HG02970 (cell line): ENCODE measurements around the gene IFITM10.
"Not testable (repeated sequence)": the region's sequence is repeated elsewhere in the genome, so short reads cannot be mapped to it uniquely, and the experiment has no call there.

ENCODE experiments used
- ATAC-seq: cut with Tn5 transposase; IDR thresholded peaks from one replicate; pipeline ENCODE4 v1.9.1; 2021; ENCODE audit warnings: mild to moderate bottlenecking, moderate library complexity, moderate number of reproducible peaks; ENCODE audit not compliant: unreplicated experiment, low FRiP score

Gene IFITM10

DNA sequence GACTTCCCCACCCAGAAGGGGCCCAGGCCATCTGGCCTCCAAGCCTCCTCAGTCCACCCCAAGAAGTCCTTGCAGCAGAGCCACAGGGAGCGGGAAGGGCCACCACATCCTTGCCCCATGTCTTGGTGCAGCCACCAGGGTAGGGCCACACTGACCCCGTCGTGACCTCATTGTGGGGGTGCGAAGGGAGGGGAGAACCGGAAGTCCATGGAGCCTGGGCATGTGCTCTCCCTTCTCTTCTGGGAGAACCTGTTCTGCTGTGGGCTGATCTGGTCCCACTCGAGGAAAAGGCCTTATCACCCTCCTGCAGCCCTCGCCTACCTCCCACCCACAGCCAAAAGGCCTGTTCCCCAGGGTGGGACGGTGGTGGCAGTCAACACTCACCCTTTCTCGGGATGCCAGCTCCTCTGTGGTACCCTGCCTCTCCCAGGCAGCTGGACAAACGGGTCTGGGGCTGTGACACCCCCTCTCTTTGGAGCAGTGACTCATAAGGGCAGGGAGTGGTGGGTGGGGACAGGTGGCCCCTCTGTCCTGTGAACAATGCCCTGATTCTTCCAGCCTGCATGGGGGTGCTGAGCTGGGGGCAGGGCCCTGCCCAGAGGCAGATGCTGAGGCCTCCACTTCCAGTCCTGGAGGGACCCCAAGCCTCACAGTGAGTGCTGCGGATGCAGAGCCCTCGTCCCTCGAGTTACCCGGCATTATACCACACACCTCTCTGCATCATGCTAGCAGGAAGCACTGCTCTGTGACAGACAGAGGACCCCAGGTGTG, 27.9 kb upstream of the IFITM10 start:
- ATAC-seq, result no peak

DNA sequence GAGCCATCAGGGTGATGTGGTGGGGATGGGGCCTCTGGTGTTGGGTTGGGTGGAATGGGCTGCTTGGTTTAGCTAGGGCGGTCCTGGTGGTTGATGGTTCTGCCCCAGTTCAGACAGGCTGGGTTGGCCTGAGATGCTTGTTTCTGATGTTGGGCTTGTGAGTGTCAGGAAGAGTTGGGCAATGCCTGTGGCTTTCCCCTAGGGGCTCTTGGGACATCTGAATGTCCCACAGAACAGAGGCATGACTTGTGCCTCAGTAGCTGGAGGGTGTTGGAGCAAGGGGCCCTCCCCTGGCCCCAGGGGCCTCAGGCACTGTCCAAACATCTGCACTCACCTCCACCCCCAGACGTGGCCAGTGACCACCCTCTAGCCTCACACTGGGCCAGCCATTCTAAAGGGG, 27.3 kb upstream of the IFITM10 start:
- ATAC-seq, result no peak

DNA sequence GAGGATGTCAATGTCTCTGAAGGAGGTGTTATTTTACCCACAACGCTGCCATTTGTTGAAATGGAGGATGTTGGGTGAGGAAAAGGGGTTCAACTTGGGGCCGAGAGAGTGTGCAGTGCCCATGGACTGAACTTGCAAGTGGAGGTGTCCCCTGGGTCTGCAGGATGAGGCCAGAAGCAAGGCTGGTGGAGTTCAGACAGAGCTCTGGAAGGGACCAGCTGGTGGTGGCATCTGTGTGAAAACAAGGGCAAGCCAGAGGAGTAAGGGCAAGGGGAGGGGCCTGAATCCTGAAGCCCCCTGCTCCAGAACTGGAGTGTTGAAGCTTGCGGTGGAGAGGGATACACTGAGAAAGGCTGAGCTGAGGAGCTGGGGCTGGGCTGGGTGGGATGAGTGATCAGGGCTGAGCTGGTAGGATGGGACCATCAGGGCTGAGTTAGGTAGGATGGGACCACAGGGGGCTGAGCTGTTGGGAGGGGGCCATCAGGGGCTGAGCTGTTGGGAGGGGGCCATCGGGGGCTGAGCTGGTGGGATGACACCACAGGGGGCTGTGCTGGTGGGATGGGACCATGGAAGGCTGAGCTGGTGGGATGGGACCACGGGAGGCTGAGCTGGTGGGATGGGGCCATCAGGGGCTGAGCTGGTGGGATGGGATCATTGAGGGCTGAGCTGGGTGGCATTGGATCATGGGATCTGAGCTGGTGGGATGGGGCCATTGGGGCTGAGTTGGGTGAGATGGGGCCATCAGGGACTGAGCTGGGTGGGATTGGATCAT, 26.7 kb upstream of the IFITM10 start:
- no peak for ATAC-seq

DNA sequence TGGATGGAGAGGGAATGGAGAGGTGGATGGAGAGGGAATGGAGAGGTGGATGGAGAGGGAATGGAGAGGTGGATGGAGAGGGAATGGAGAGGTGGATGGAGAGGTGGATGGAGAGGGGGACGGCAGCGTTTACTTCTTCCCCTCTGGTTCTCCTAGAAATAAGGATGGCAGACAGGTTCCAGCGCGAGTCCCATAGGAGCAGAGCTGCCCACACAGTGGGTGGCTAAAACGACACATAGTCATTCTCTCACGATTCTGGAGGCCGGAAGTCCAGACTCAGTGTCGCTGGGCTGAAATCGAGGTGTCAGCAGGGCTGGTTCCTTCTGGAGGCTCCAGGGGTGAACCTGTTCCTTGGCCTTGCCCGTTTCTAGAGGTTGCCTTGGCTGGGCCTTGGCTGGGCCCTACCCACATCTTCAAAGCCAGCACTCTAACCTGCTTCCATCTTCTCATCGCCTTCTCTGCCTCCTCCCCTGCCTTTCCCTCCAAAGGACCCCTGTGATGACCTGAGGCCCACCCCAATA, 26.0 kb upstream of the IFITM10 start:
- ATAC-seq, result no peak

DNA sequence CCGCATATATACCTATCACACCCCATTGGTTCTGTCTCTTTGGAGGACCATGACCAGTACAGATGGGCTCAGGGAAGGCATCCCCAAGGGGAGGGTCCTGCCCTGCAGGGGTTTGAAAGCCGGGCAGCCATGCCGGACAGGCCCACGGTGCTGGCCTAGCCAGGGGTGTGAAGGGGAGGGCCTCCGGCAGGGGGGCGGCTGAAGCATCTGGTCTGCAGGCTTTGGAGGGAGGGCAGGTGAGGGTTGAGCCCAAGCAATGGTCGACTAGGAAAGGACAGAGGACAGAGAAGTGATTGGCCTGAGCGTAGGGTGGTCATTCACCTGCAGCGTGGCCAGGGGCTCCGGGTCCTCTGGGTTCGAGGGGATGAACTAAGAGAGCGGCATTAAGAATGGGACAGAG, 24.5 kb upstream of the IFITM10 start:
- ATAC-seq, result no peak

DNA sequence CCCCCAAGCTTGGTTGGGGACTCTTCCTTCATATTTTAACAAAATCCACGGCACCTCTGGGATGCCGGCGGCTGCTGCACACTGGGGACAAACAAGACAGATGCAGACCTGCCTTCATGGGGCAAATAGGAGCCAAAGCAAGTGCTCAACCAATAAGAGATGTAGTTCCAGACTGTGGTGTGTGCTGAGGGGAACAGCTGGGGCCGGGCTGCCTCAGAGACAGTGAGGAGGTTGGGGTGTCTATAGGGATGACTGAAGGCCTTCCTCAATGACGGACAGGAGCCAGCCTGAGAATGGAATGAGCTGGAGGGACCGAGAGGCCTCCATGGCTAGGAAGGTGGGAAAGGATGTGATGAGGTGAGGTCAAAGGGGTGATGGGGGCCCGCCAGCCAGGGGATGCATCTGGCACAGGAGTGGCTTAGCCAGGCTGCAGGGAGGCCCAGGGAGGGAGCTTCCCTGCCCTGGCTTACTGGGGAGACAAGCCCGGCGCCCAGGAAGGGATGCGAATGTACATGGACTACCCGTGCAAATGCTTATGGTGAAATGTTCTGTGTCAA, 23.7 kb upstream of the IFITM10 start:
- ATAC-seq, result no peak

DNA sequence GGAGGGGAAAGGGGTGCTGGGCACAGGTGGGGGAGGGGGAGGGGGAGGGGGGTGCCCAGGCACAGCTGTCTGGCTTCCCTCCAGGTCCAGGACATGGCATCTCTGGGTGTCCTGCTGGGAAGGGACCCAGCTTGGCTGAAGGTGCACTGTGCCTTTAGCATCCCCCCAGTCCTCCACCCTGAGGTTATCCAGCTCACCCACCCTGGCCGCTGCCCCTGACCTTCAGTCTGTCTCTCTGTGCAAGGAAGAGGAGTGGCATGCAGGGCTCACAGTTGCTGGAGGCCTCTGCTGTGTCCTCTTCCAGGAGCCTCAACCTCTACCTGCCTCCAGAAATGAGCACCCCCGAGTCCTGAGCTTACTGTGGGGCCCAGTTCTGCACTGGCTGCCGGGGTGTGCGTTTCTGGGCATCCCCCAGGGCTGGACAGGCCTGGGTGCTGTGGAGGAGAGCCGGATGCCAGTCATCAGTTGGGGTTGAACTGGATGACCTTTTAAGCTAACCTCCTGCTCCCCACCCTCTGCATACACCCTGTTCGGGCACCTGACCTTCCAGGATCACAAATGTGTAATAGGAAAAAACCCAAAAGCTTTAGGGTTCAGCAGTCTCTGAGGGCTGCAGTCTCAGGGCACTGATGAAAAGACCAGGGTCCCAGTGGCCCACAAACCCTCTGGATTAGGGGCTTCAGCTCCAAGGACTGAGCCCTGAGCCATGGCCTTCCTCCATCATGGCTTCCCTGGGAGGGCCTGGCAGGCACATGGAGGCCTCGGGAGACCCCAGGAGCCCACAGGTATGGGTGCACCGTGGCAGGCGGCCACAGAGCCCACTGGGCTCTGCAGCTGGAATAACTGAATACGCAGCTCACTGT, 23.0 kb upstream of the IFITM10 start:
- no peak for ATAC-seq

DNA sequence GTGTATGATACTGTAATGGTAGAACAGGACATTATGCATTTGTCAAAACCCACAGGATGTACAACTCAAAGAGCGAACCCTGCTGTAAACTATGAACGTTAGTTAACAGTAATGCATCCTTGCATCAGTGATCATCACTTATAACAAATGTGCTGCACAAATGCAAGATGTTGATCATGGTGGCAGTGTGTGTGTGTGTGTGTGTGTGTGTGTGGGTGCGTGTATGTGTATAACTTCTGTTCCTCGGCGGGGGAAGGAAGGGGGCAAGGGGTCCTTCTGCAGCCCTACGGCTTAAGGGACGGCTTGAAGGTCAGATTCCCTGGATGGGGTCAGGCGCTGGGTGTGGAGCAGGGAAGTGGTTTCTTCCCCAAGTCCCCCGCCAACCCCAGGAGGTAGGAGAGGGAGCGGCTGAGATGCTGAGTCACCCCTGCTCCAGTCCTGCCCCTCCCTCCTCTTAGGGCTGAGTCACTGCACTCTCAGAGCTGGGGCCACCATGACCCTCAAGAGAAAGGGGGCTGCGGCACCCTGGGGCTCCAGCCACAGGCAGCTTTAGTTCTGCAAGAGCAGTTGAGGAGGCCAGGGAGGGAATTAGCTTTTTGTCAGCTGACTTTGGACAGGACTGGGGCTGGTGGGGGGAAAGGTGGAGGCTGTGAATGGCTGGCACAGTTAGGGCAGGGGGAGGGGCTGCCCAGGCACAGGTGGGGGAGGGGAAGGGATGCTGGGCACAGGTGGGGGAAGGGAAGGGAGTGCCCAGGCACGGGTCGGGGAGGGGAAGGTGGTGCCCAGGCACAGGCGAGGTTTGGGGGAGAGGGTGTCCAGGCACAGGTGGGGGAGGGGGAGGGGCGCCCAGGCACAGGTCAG, 22.1 kb upstream of the IFITM10 start:
- ATAC-seq, result no peak

DNA sequence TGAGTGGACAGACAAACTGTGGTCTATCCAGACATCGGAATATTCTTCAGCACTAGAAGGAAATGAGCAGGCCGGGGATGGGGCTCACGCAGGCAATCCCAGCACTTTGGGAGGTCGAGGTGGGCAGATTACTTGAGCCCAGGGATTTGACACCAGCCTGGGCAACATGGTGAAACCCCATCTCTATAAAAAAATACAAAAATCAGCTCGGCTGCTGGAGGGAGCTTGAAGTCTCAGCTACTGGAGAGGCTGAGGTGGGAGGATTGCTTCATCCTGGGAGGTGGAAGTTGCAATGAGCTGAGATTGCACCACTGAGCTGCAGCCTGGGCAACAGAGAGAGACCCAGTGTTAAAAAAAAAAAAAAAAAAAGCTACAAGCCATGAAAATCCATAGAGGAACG, 21.3 kb upstream of the IFITM10 start:
- no peak for ATAC-seq

DNA sequence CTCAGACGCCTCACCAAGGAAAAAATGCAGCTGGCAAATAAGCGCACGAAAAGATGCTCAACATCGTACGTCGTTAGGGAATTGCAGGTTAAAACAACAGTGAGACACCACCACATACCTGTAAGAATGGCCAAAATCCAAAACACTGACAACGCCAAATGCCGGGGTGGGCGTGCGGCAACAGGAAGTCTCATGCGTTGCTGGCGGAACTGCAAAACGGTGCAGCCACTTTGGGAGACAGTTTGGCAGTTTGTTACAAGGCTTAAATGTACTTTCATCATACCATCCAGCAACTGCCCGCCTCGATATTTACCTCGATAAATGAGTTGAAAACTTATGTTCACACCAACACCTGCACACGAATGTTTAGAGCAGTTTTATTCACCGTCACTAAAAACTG, 20.9 kb upstream of the IFITM10 start:
- ATAC-seq, result no peak

DNA sequence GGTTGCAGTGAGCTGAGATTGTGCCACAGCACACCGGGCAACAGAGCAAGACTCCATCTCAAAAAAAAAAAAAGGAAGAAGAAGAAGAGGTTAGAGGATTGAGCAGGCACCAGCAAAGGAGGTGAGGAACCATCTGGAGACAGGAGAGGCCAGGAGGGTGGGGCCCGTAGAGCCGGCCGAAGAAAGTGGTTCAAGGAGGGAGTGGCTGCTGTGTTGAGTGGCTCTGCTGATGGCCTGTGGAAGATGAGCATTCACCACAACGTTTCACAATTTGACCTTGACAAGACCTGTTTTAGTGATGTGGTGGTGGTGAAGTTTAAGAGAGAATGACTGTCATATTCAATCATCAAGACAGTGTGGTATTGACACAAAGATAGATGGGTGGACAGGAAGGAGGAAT, 20.1 kb upstream of the IFITM10 start:
- no peak for ATAC-seq

DNA sequence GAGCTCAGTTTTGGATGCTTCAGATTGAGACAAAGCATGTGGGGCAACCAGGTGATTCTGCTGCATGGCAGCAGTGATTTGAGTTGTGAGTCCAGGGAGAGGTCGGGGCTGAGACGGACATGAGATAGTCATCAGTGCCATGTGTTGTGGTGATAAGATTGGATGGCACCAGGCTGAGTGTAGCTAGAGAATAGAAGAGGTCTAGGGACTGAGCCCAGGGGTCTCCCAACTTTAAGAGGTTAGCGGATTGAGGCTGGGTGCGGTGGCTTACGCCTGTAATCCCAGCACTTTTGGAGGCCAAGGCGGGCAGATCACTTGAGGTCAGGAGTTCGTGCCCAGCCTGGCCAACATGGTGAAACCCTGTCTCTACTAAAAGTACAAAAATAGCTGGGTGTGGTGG, 19.7 kb upstream of the IFITM10 start:
- no peak for ATAC-seq

DNA sequence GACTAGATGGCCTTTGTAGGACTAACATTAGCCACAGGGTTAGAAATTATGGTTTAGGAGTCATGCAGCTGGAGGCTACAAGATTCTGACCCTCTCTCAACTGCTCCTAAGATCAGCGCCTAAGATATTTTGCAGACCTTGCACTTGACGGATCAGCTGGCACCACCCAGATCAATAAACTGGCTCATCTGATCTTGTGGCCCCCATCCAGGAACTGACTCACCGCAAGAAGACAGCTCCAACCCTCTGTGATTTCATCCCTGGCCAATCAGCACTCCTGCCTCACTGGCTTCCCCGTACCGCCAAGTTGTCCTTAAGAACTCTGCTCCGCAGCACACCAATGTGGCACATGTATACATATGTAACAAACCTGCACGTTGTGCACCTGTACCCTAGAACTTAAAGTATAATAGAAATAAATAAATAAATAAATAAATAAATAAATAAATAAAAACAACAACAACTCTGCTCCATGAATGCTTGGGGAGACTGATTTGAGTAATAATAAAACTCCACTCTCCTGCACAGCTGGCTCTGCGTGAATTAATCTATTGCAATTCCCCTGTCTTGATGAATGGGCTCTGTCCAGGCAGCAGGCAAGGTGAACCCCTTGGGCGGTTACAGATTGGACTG, 19.0 kb upstream of the IFITM10 start:
- not testable (repeated sequence) for ATAC-seq

DNA sequence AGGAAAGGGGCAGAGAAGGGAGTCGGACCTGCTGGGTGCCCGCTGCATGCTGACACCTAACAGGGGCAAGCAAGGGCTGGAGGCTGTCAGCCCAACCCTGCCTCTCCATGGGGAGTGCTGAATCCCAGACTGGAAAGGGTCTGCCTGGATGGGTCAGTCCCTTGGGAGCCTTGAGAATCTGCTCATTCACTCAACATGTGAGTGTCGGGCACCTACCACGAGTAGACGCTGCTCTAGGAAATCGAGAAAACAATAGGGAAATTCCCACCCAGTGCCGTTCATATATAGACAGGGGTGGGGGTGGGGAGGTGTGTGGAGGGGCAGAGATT, 17.7 kb upstream of the IFITM10 start:
- ATAC-seq, result no peak

DNA sequence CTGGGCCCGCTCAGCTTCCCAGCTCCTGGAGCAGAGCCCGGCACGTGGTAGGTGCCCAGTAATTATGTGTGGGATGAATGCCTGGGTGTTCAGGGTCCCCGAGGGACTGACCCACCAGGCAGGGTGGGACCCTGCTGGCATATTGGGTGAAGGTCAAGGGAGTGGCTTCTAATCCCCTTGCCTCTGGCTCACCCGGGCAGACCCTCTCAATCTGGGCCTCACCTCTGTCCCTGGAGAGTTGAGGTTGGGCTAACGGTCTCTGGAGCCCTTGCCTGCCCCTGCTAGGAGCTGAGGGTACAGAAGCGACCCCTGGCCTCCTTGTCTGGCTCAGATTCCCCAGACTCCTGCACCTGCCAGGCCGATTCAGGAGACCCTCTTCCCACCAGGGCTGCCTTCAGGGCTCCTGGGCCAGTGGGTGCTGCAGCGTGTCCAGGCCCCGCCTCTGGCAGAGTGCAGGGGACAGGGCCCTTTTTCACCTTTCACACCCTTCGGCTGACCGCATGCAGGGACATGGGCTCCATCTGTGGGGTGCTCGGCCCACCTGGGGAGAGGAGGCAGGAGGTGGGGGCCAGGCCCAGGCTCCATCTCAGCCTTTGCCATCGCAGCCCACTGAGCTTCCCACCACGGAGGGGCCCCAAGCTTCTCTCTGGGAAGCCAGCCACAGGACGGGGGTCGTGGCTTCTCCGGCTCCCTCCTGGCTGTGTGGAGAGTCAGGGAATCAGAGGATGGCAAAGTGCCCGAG, 17.2 kb upstream of the IFITM10 start:
- ATAC-seq, result no peak

DNA sequence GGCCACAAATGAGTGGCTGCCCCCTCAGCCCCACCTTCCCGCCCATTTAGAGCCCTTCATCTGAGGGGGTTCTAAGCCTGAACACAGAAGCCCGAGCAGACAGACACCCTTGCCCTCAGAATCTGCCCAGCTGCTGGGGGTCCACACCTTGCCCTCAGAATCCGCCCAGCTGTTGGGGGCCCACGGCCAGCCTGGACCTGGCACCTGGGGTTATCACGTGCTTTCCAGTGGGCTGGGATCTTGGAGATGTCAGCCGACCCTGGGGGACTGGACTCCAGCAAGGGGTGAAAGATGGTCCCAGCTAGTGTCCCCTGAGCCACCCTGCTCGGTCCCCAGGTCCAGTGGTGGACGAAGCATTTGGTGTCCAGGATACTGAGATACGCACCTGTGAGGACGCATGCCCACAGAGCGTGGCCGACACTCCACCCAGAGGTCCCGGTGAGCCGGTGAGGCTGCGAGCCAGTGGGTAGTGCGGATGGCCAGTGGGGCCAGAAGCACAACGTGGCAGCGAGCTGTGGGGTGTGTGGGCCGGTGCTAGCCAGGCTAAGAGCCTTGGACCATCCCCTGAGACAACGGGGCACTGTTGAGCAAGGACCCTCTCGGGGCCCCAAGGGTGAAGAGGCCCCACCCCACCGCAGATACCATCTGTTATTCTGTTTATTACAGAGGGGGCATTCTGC, 16.5 kb upstream of the IFITM10 start:
- ATAC-seq, result no peak

DNA sequence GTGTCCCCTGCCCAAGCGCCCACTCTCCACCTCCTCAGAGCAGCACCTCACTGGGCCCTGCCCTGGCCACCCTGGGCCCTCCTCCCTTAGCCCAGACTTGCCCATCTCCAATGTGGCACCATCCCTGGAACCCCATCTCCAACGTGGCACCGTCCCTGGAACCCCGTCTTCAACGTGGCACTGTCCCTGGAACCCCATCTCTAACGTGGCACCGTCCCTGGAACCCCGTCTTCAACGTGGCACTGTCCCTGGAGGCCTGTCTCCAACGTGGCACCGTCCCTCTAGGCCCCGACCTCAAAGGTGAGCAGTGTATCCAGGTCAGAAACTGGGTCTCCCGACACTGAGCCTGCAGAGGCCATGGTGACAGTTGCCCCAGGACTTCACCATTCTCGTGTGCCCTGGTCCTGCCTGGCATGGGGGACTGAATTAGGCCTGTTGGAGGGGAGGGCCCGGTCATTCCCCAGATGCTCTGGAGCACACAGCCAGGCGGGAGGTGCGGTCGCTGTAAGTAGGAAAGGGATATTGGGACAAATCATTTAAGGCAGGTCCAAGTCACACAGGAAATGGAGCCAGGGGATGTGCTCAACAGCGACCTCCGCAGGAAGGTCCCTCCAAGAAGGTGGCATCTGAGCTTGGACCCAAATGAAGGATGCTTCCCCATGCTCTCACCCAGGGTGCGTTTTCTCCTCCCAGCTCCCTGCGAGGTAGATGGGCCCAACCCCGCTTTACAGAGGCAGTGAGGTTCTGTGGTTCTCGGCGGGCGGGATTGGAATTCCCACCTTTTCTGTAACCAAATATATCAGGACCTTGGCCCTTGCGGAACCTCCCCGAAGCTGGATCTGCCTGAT, 15.7 kb upstream of the IFITM10 start:
- ATAC-seq, result no peak
